Right ventricle myocardium inferior (tissue), 1 donor: ENCODE measurements around the gene PVALEF. TPM values are rescaled to one million over a fixed set of nuclear protein-coding genes. Genes with fewer than 3 reads are reported as not detected.

Source experiments
- ATAC-seq: fragments of 200-7000 bp; cut with Tn5 transposase; one replicate; pipeline ENCODE4 v1.9.1; 2020; ENCODE audit warnings: mild to moderate bottlenecking, moderate library complexity
- DNase-seq: peaks from one replicate; pipeline ENCODE4 v3.0.0; 2021; ENCODE audit errors: missing footprints
- intact Hi-C: fragments of 100-400 bp; cut with DNase I; formaldehyde crosslinking; loops from one replicate; pipeline ENCODE4 v1.11.0; 2022
- total RNA-seq: library from RNA; stranded (reverse); fragmentation: NEBNext Ultra II Directional; extraction: Animal tissue kit (Norgen Biotek cat#: 25700); gene quantifications from one replicate; pipeline ENCODE4 v1.2.1, GENCODE V29; 2021
- donor health status: DM: no; HTN: yes; CAD: no; lungs with severe emphysema.

The PVALEF gene
- total RNA-seq, 1 donor from 2014 or later: not detected

DNA sequence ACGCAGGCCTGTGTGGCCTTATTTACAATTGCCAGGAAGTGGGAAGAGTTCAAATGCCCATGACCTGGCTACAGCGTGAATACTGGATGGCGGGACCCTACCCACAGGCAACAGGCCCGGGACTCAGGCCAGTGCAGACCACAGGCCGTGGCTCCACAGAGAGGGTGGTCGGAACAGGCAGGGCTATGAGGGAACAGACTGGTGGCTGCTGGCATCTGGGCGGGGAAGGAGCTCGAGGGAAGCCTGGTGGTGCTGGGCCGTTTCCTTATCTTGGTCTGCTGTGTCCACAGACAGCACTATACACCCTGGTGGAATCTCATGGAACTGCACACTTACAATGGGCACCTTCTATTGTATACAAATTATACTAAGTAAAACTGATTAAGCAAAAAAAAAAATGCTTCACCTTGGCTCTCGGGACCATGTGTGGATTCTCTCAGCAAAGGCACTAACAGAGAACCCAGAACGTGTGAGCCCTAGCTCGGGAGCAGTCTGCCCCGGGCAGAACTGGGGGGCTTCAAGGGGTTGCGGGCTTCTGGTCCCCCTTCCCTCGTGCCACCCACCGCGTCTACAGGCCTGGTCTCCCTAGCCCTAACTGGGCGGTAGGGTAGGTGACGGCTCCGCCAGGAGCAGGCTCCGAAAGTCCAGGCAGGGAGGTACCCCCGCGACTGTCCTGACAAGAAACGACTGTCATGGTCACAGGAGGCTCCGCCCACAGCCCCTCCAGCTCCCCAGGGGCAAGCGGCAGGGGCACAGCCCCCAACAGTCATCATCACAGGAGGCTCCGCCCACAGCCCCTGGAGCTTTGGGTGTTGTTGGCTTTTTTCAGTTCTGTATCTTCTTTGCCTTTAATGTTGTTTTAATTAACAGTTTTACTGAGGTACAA is 35.6 kb downstream of the PVALEF start:
- ATAC-seq (peak; percentile 41), DNase-seq (no peak)
- intact Hi-C loops: loop anchor here (2.0 kb wide), 1 partner anchor 58 kb away; no protein-coding TSS in a partner anchor

DNA sequence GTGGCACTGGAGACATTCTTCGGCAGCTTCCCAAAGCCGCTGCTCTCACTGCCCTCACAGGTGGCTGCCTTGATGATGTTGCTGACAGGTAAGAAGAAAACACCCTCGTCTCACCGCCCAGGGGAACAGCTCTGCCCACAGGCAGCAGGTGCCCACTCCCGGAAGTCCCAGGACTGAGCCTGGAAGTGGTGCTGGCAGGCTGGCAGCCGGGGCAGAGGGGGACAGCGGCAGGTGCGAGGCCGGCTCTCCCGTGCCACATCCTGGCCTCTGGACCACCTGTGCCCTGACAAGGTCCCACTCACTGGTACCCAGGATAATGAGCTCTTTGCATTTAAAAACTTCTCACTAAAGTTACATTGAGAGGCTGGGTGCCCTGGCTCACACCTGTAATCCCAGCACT is 37.0 kb downstream of the PVALEF start:
- ATAC-seq: no peak
- no peak for DNase-seq
- intact Hi-C loops: no loop called here

DNA sequence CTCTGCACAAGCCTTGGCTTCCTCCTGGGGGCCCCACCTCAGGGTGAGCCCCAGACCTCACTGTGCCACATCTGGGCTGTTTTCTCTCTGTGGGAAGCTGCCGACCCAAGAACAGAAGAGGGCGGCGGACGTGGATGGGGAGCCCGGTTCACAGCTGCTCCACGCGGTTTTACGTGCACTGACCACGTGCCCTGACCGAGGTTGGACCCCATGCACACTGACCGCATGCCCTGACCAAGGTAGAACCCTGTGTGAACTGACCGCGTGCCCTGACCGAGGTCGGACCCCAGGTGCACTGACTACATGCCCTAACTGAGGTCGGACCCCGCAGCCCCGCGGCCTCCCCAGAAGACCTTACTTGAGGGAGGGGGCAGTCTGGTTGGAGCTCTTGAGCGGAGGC is 37.8 kb downstream of the PVALEF start:
- intact Hi-C loops: no loop called here
- DNase-seq: no peak

DNA sequence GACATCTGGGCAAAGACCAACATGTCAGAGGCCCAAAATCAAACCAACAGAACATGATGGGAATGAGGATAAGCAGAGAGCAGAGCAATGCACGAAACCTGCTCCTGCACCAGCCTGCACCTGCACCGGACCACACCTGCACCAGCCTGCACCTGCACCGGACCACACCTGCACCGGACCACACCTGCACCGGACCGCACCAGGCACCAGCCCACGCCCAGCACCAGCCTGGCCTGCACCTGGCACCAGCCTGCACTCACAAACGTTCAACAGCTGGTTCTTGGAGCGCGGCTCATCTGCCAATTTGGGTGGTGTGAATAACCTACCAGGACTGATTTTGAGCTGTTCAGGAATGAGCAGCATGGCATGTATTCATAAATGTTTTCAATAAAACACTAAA is 39.3 kb downstream of the PVALEF start:
- no peak for DNase-seq
- ATAC-seq: no peak
- intact Hi-C loops: no loop called here

More for the DNA sequence above, 37.8 kb downstream of the PVALEF start:
- ATAC-seq: no peak

DNA sequence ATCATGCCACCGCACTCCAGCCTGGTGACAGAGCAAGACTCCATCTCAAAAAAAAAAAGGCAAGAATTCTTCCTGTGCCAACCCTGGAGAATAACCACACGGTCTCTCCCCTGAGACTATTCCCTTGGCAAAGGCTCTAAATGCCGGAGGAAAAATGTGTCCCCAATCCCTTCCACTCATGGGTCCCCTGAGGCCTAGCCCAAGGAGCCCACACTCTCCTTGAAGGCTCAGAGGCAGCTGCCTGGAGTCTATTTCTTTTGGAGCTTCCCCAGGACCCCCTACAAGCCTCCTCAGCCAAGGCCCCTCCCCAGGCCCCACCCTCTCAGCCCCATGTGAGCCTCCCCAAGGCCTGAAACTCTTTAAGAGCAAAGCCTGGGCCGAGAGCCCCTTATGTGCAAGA is 40.9 kb downstream of the PVALEF start:
- ATAC-seq (no peak), DNase-seq (no peak)
- intact Hi-C loops: no loop called here

DNA sequence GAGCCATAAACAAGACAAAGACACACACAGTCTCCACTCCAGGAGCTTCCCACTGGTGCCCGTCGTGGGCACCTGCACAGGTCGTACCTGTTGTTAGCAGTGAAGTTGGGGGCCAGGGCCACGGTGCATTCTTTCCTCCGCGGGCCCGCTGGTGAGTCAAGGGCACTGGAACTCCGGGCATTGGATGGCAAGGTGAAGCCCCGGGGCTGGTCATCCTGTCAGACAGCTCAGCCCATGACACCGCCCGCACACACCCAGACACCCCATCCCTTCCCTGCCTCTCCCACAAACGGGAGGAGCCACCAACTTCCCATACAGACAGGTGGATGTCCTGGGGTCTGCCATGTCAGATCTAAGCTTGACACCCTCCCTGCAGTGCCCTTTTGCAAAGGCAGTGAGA is 41.4 kb downstream of the PVALEF start:
- ATAC-seq: no peak
- intact Hi-C loops: no loop called here

DNA sequence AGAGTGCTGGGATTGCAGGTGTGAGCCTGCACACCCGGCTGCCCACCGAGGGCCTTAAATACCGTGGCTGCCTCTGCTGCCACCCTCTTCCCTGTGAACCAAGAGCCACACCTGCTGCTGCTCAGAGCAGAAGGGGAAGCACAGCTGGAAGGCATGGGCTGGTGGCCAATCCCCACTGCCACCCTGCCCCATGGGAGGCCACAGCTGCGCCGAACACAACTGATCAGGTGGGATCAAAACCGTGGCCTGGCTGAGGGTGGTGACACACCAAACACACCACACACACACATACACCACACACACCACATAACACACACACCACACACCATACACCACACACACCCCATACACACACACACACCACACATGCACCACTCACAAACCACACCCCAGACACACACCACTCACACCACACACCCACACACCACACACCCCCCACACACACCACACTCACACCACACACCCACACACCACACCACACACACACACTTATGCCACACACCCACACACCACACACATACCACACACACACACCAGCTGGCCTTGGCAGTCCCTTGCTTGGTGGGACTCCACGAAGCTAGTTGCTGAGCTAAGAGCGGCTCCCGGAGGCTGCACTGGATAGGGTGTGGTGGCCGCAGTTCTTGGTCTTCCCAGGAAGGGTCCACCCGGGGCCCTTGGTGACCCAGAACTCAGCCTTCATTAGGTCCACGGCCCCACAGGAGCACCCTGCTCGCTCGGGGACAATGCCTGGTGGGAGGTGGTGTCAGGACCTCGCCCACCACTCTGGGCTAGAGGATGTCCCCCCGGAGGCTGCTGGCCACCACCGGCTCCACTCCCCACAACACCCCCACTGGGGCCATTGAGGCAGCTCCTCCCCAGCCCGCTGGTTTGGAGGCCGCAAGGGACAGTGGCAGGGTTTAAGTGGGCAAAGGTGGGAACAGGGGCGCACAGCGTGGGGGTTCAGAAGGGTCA is 42.6 kb downstream of the PVALEF start:
- ATAC-seq (no peak), DNase-seq (no peak)
- intact Hi-C loops: no loop called here

More for the DNA sequence above, 41.4 kb downstream of the PVALEF start:
- no peak for DNase-seq

DNA sequence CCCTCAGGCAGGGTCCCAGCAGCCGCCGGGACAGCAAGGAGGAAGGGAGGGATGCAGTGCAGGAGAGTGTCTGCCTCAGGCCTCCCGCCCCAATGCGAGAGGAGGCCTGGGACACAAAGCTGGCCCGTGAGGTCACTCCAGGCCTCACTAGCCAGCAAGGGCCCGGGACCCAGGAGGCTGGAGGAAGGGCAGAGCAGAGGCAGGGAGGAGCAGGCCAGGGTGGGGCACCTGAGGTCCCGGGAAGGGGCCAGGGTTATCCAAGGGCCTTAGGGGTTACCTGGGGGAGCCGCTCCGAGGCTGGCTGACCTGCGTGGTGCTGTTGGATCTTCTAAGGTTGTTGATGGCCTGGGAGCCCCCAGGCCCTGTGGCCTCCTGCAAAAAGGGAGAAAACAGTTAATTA is 43.3 kb downstream of the PVALEF start:
- peak; percentile 4 for DNase-seq
- intact Hi-C loops: no loop called here
- ATAC-seq: no peak

DNA sequence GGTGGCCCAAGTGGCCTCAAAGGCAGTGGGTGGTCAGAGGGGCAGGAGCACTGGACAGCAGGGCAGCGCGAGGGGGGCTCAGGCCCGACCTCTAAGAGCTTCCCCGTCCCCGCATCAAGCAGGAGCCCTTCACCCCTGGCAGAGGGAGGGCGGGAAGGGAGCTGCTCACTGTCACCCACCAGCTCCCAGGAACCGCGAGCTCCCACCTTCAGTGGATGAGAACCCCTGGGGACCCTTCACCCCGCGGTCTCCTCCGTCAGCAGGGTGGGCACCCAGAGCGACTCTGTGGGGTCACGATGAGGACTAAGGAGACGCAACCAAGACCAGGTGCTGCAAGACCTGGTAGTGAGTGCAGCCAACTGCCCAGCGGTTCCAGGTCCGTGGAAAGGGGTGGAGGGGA is 43.8 kb downstream of the PVALEF start:
- intact Hi-C loops: no loop called here
- no peak for ATAC-seq
- DNase-seq: peak; percentile 35

DNA sequence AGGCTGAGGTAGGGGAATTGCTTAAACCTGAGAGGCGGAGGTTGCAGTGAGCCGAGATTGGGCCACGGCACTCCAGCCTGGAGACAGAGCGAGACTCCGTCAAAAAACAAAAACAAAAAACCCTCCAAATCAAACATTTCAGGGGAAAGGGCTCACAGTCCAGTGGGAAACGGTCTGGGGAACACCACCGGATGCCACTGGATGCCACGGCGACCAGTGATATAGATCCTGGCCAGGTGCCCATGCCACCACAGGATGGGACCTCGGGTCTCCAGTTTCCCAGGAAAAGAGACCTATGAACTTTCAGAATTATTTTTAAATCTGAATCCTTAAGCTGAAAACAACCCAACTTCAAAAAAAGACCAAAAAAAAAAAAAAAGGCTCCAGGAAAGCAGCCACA is 45.2 kb downstream of the PVALEF start:
- intact Hi-C loops: no loop called here
- no peak for ATAC-seq
- DNase-seq: peak; percentile 54

DNA sequence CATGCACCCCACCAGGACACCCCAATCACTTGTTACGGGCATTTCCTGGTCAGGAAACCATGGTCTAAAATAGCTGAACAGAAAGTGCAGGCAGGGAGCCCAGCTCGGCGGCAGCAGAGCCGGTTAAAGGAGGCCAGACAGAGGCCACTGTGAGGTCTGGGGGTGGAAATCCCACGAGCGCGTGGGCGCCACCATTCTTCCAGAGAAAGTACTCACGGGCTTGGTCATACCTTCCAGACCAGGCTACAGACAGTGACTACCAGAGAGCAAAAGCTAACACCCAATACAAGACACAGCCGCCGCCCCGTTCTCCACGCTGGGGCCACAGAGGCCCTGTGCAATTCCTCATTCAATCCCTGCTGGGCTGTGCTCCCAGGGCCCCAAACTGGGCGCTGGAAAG is 45.6 kb downstream of the PVALEF start:
- intact Hi-C loops: no loop called here
- ATAC-seq (no peak), DNase-seq (peak; percentile 47)

DNA sequence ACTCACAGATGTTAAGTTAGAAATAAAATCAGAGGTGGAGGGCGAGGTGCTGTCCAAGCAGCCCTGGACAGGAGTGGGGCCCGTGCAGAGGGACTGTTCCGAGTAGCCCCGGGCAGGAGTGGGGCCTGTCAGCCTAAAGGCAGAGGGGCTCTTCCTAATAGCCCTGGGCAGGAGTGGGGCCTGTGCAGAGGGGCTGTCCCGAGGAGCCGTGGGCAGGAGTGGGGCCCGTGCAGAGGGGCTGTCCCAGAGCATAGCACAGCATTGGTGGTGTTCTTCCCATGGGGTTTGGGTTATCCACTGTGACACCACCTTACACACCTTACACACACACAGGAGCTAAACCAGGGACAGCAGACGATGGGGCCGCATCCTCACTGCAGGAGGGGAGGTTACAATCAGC is 47.1 kb downstream of the PVALEF start:
- intact Hi-C loops: no loop called here
- ATAC-seq (no peak), DNase-seq (peak; percentile 54)

DNA sequence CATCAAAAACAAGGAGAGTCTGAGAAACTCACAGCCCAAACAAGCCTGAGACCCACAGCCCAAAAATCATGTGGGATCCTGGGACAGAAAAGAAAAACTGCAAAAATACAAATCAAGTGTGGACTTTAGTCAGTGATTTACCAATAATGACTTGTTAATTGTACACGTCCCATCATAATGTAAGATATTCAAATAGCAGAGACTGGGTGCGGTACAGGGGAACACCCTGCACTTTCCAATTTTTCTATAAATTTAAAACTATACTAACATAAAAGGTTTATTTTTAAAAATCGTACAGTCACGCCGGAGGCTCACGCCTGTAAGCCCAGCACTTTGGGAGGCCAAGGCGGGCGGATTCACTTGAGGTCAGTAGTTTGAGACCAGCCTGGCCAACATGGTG is 48.7 kb downstream of the PVALEF start:
- DNase-seq (no peak), ATAC-seq (no peak)
- intact Hi-C loops: no loop called here

DNA sequence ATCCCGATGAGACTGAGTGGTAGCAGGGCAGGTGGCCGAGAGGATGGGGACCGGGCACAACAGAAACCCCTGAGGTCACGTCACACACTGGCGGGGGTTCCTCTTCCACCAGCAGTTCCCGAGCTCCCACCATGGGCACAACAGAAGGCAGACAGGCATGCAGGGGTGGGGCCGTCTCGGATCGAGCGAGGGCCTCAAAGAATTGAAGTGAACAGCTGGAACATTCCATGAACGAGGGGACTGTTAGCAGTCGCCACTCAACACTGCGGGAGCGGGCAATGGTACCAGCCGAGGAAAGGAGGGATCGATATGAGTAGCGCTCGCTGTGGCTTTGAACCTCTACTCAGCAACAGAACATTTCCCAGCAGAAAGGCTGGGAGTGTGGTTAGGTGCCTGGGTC is 52.2 kb downstream of the PVALEF start:
- DNase-seq: peak; percentile 49
- intact Hi-C loops: no loop called here
- ATAC-seq: no peak

DNA sequence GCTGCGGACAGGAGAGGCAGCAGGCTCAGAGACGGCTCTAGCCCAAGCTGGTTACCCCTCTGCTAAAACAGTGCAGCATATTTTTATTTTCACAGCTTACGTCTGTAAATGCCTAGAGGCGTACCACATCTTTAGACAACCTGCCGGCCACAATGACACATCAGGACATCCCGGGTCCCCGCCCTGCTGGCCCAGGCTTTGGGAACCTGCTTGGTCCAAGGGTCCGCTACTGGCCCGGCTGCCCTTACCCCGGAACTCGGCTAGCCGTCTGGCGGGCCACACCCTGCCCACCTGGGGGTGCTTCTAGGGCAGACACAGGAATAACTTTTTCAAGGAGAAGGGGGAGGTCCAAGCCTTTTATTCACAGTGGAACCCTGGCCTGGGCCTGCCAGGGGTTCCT is 53.2 kb downstream of the PVALEF start:
- DNase-seq (peak; percentile 64), ATAC-seq (no peak)
- intact Hi-C loops: no loop called here

DNA sequence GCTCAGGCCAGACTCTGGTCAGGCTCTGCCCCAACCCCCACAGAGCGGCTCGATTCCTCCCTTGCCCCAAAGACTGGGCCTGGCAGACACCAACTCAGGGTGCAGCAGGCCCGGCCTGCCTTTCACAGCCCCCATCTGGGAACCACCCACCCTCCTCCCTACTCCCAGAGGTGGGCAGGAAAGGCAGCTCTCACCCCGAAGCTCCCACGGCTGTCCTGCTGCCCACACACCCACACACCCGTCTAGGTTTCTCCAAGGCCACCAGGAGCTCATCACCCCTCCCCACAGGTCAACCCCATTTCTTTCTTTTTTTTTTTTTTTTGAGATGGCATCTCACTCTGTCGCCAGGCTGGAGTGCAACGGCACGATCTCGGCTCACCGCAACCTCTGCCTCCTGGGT is 53.7 kb downstream of the PVALEF start:
- DNase-seq (peak; percentile 26), ATAC-seq (no peak)
- intact Hi-C loops: no loop called here

DNA sequence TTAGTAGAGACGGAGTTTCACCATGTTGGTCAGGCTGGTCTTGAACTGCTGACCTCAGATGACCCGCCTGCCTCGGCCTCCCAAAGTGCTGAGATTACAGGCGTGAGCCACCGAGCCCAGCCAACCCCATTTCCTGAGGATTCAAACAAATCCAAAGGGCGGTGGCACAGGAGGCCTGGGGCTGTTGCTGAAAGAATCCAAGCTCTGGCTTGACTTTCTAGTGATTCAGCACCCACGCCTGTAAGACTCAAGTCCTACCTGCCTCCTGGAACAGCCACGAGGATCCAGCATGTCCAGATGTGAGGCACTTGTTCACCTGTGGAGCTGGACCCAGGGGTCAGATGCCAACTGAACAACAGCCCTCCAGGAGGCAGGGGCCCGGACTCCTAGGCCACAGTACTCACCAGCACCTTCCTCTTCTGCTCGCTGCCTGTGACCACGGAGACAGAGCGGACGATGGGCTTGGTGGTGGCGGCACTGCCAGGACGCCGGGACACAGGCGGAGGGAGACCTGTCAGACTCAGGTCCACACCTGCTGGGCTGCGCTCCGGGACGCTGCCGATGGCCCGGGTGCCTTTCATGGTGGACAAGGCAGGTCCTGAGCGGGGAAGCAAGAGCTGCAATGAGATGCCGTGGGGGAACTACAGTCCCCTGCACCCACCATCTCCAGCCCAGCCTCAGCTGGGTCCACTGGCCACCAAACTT is 54.3 kb downstream of the PVALEF start:
- intact Hi-C loops: no loop called here
- peak; percentile 63 for DNase-seq
- ATAC-seq: no peak

DNA sequence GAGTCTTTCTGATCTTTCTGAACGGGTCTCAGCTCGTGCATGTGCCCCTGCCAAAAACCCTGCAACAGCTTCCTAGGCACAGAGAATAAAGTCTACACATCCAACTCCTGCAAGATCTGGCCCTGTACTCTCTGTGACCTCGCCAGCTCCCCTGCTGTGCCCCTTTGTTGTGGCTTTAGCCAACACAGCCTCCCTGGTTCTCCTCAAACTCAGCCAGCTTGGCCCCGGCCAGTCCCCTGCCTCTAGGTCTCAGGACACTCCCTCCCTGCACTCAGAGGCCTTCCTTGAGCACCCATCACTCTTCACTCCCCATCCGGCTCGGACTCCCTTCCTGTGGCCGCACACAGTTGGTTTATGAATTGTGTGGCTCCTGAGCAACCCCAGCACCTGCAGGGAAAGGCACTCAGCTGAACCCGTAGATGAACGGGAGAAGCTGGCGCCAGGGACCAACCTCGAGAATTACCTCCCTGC is 56.1 kb downstream of the PVALEF start:
- DNase-seq: no peak
- intact Hi-C loops: no loop called here
- ATAC-seq: no peak
